Thyroid gland (tissue), 4 donors: ENCODE measurements around the gene SOX30. TPM values are rescaled to one million over a fixed set of nuclear protein-coding genes. Genes with fewer than 3 reads are reported as not detected.

Experiments
- DNase-seq, 2 donors: peaks; one replicate each; pipeline ENCODE4 v3.0.0-alpha.2; 2019
- H3K27ac ChIP-seq, 3 donors: fragments of 200-600 bp; sonication (generic); 1 replicate in 2 of 3; 2 replicates in 1 of 3; pipeline ENCODE4 v1.5.1; 2016 to 2019; ENCODE audit warnings: mild to moderate bottlenecking in 1 of 3, moderate library complexity in 1 of 3
- H3K27me3 ChIP-seq: fragments of 200-600 bp; sonication (generic); one replicate; pipeline ENCODE4 v1.5.1; 2019
- H3K36me3 ChIP-seq, 2 donors: fragments of 200-600 bp; sonication (generic); one replicate each; pipeline ENCODE4 v1.5.1; 2016 to 2019
- H3K4me1 ChIP-seq, 2 donors: fragments of 200-600 bp; sonication (generic); one replicate each; pipeline ENCODE4 v1.5.1; 2017 to 2019
- H3K4me3 ChIP-seq, 3 donors: fragments of 200-600 bp; sonication (generic); replicated peaks in 1 of 3; 1 replicate in 2 of 3; 2 replicates in 1 of 3; pipeline ENCODE4 v1.5.1; 2016; ENCODE audit warnings: mild to moderate bottlenecking in 1 of 3
- H3K9me3 ChIP-seq: fragments of 200-600 bp; sonication (generic); one replicate; pipeline ENCODE4 v1.5.1; 2017
- CTCF ChIP-seq, 6 experiments: fragments of 200-600 bp in 3 of 6; fragments of 450-650 bp in 3 of 6; sonication (generic) in 3 of 6; IDR thresholded peaks; one replicate each; pipeline ENCODE4 v1.5.1; 2016 to 2019; ENCODE audit warnings: antibody characterized with exemption in 6 of 6, mild to moderate bottlenecking in 2 of 6, inconsistent platforms in 1 of 6, moderate library complexity in 1 of 6
- POLR2A ChIP-seq, 2 donors: fragments of 450-650 bp; IDR thresholded peaks; one replicate each; pipeline ENCODE4 v1.6.1; 2017; ENCODE audit warnings: antibody characterized with exemption in 2 of 2, mild to moderate bottlenecking in 2 of 2, moderate library complexity in 1 of 2
- WGBS, 2 donors: methylation state at CpG; one replicate each; pipeline ENCODE4 v1.1.5; 2017; 5-methylcytosine and 5-hydroxymethylcytosine counted together
- intact Hi-C: fragments of 100-400 bp; cut with DNase I; formaldehyde crosslinking; loops from one replicate; pipeline ENCODE4 v1.15.1; 2023
- total RNA-seq, 4 donors: library from RNA; depleted of rRNA; stranded (reverse); fragments of >200 nt; gene quantifications; one replicate each; pipeline ENCODE4 v1.2.3, GENCODE V29; 2016

The SOX30 gene
- total RNA-seq, 4 donors from 2014 or later: 0.11 to 0.27 TPM; not detected in 2

- intact Hi-C loops: no loop called here
- Histone ChIP-seq H3K9me3 (no peaks in the 10 kb centered on the region), H3K27ac (no peak overlapping the region), H3K27me3 (no peaks in the 10 kb centered on the region), H3K36me3 (no peaks in the 10 kb centered on the region), H3K4me3 (no peak overlapping the region), H3K4me1 (no peaks in the 10 kb centered on the region)
- TF ChIP-seq POLR2A (IDR thresholded peaks at IDR 0.05) (no peak), CTCF (IDR thresholded peaks at IDR 0.05) (no peak)
- DNase-seq: no peak
- 82 to 91% methylated on average over 10 of the region's 10 CpGs for WGBS, 2 donors
These were observed 40.4 kb downstream of the SOX30 start for GRCh38 chr5:157611571-157612476.

DNA sequence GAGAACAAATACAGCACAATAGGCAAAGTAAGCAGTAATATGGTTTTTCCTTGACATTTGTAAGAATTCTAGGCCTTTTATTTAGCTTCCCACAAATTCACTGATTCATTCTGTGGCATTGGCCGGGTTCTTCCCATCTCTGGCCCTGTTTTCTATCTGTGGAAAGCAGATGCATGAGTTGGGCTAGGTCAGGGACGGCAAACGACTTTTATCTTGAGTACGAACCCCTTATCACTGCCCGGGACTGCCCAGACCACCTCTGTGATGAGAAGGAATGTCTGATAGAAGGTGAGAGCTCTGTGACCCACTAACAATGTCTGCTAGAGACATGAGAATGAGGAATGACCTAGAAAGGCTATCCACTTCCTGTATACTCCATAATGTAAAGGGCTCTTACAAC is 41.2 kb downstream of the SOX30 start:
- WGBS, 2 donors: 75 to 83% methylated on average over 5 of the region's 5 CpGs
- intact Hi-C loops: no loop called here
- Histone ChIP-seq H3K4me3 (no peak overlapping the region), H3K27ac (no peak overlapping the region), H3K36me3 (no peaks in the 10 kb centered on the region), H3K4me1 (no peaks in the 10 kb centered on the region), H3K27me3 (no peaks in the 10 kb centered on the region), H3K9me3 (no peaks in the 10 kb centered on the region)
- TF ChIP-seq POLR2A (IDR thresholded peaks at IDR 0.05) (no peak), CTCF (IDR thresholded peaks at IDR 0.05) (no peak)
- DNase-seq: no peak

GRCh38 chr5:157608972-157609565 is 43.2 kb downstream of the SOX30 start:
- H3K36me3 ChIP-seq: no peaks in the 10 kb centered on the region
- H3K27ac ChIP-seq: no peak overlapping the region
- DNase-seq: no peak
- no peaks in the 10 kb centered on the region for H3K4me1 ChIP-seq
- H3K9me3 ChIP-seq: no peaks in the 10 kb centered on the region
- 88 to 90% methylated on average over 8 of the region's 8 CpGs for WGBS, 2 donors
- no peak overlapping the region for H3K4me3 ChIP-seq
- TF ChIP-seq CTCF (IDR thresholded peaks at IDR 0.05) (no peak), POLR2A (IDR thresholded peaks at IDR 0.05) (no peak)
- H3K27me3 ChIP-seq: no peaks in the 10 kb centered on the region
- intact Hi-C loops: no loop called here

DNA sequence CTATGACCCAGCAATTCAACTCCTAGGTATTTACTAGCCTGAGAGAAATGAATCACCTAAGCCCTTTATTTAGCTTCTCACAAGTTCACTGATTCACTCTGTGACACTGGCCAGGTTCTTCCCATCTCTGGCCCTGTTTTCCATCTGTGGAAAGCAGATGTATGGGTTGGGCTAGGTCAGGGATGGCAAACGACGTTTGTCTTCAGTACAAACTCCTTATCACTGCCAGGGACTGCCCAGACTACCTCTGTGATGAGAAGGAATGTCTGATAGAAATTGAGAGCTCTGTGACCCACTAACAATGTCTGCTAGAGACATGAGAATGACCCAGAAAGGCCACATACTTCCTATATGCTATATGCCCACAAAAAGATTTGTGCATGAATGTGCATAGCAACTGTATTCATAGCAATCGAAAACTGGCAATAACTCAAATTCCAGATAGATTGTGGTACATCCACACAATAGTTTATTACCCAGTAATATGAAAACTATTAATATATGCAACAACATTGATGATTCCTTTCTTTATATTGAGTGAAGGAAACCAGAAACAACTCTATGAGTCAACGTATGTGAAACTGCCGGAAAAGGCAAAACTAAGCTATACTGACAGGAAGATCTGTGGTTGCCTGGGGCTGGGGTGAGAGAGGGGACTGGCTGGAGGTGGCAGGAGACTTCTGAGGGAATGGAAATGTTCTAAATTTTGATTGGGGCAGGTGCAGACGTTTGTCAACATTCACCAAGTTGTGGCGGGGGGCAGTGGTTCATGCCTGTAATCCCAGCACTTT is 44.7 kb downstream of the SOX30 start:
- no peaks in the 10 kb centered on the region for H3K27me3 ChIP-seq
- H3K27ac ChIP-seq: no peak overlapping the region
- 80 to 86% methylated on average over 7 of the region's 7 CpGs for WGBS, 2 donors
- TF ChIP-seq CTCF (IDR thresholded peaks at IDR 0.05) (no peak), POLR2A (IDR thresholded peaks at IDR 0.05) (no peak)
- no peaks in the 10 kb centered on the region for H3K9me3 ChIP-seq
- H3K4me3 ChIP-seq: no peak overlapping the region
- H3K36me3 ChIP-seq: no peaks in the 10 kb centered on the region
- intact Hi-C loops: no loop called here
- no peaks in the 10 kb centered on the region for H3K4me1 ChIP-seq
- no peak for DNase-seq
